Right atrium auricular region (tissue), 2 donors: Measurements from ENCODE around the gene TMEM184B. TPM values are rescaled to one million over a fixed set of nuclear protein-coding genes. Genes with fewer than 3 reads are reported as not detected.

Experiments used
- DNase-seq: peaks from one replicate; pipeline ENCODE4 v3.0.0-alpha.2; 2019; ENCODE audit warnings: low spot score
- H3K27ac ChIP-seq, 2 donors: fragments of 200-600 bp; sonication (generic); 1 replicate in 1 of 2; 2 replicates in 1 of 2; pipeline ENCODE4 v1.5.1; 2016 to 2019
- H3K27me3 ChIP-seq, 2 donors: fragments of 200-600 bp; sonication (generic); one replicate each; pipeline versions ENCODE4 v1.5.1 to v1.6.0; 2017 to 2019
- H3K36me3 ChIP-seq: fragments of 200-600 bp; sonication (generic); one replicate; pipeline ENCODE4 v1.5.1; 2016
- H3K4me1 ChIP-seq, 2 donors: fragments of 200-600 bp; sonication (generic); one replicate each; pipeline versions ENCODE4 v1.5.1 to v1.6.0; 2017 to 2019
- H3K4me3 ChIP-seq, 2 donors: fragments of 200-600 bp; sonication (generic); 1 replicate in 1 of 2; 2 replicates in 1 of 2; pipeline ENCODE4 v1.5.1; 2017 to 2019; ENCODE audit warnings: mild to moderate bottlenecking in 1 of 2, moderate library complexity in 1 of 2
- H3K9me3 ChIP-seq, 2 donors: fragments of 200-600 bp; sonication (generic); one replicate each; pipeline ENCODE4 v1.5.1; 2019
- CTCF ChIP-seq, 2 donors: fragments of 200-600 bp; sonication (generic); IDR thresholded peaks; one replicate each; pipeline ENCODE4 v1.5.1; 2019; ENCODE audit warnings: antibody characterized with exemption in 2 of 2
- total RNA-seq, 2 donors: library from RNA; depleted of rRNA; stranded (reverse); fragments of >200 nt; gene quantifications; one replicate each; pipeline ENCODE4 v1.1.0, GENCODE V29; 2016

TMEM184B gene
- total RNA-seq, 2 donors from 2014 or later: 51.2 to 76.1 TPM

GRCh38 chr22:38191731-38192474 is 80.9 kb downstream of the TMEM184B start:
- Histone ChIP-seq H3K9me3 (no peaks in the 10 kb centered on the region), H3K4me1 (peaks cover 0 to 13% of the 10 kb centered on the region in 2 donors), H3K36me3 (no peaks in the 10 kb centered on the region), H3K27ac (no peak overlapping the region), H3K27me3 (no peaks in the 10 kb centered on the region), H3K4me3 (no peak overlapping the region)
- DNase-seq: no peak
- TF ChIP-seq CTCF (IDR thresholded peaks at IDR 0.05): no peak

- no peaks in the 10 kb centered on the region for H3K9me3 ChIP-seq
- TF ChIP-seq CTCF (IDR thresholded peaks at IDR 0.05): no peak
- H3K36me3 ChIP-seq: no peaks in the 10 kb centered on the region
- DNase-seq: no peak
- no peaks in the 10 kb centered on the region for H3K27me3 ChIP-seq
- peaks cover 0 to 13% of the 10 kb centered on the region in 2 donors for H3K4me1 ChIP-seq
- H3K27ac ChIP-seq: no peak overlapping the region
- no peak overlapping the region for H3K4me3 ChIP-seq
Measured at GRCh38 chr22:38191055-38191454, 81.8 kb downstream of the TMEM184B start.

GRCh38 chr22:38190581-38190980 is 82.2 kb downstream of the TMEM184B start:
- peaks cover 0 to 13% of the 10 kb centered on the region in 2 donors for H3K4me1 ChIP-seq
- no peak for TF ChIP-seq CTCF (IDR thresholded peaks at IDR 0.05)
- no peaks in the 10 kb centered on the region for H3K9me3 ChIP-seq
- H3K27ac ChIP-seq: no peak overlapping the region
- no peak for DNase-seq
- H3K4me3 ChIP-seq: no peak overlapping the region
- H3K27me3 ChIP-seq: no peaks in the 10 kb centered on the region
- no peaks in the 10 kb centered on the region for H3K36me3 ChIP-seq

GRCh38 chr22:38189104-38189503 is 83.7 kb downstream of the TMEM184B start:
- H3K27ac ChIP-seq: no peak overlapping the region
- DNase-seq: no peak
- no peaks in the 10 kb centered on the region for H3K27me3 ChIP-seq
- H3K4me1 ChIP-seq: peaks cover 0 to 7% of the 10 kb centered on the region in 2 donors
- H3K4me3 ChIP-seq: no peak overlapping the region
- no peaks in the 10 kb centered on the region for H3K36me3 ChIP-seq
- TF ChIP-seq CTCF (IDR thresholded peaks at IDR 0.05): no peak
- H3K9me3 ChIP-seq: no peaks in the 10 kb centered on the region

- TF ChIP-seq CTCF (IDR thresholded peaks at IDR 0.05): no peak
- Histone ChIP-seq H3K27me3 (no peaks in the 10 kb centered on the region), H3K27ac (no peak overlapping the region), H3K9me3 (no peaks in the 10 kb centered on the region), H3K4me1 (no peaks in the 10 kb centered on the region), H3K4me3 (no peak overlapping the region), H3K36me3 (no peaks in the 10 kb centered on the region)
- DNase-seq: no peak
Measured at GRCh38 chr22:38187413-38188212, 85.2 kb downstream of the TMEM184B start.
